GM21526 (cell line): ENCODE data around the gene LRRC4B.
"Not testable (repeated sequence)": the region's sequence is repeated elsewhere in the genome, so short reads cannot be mapped to it uniquely, and the experiment has no call there.

Experiments
- ATAC-seq: cut with Tn5 transposase; IDR thresholded peaks from one replicate; pipeline ENCODE4 v1.9.1; 2021; ENCODE audit warnings: moderate library complexity; ENCODE audit not compliant: unreplicated experiment, low FRiP score

LRRC4B gene

GRCh38 chr19:50567882-50568727 lies at the start of gene LRRC4B:
Gene LRRC4B, minus strand, starts transcription at chr19:50568435. Its CDS starts 19,597 bp downstream, at chr19:50548838.
- no peak for ATAC-seq

DNA sequence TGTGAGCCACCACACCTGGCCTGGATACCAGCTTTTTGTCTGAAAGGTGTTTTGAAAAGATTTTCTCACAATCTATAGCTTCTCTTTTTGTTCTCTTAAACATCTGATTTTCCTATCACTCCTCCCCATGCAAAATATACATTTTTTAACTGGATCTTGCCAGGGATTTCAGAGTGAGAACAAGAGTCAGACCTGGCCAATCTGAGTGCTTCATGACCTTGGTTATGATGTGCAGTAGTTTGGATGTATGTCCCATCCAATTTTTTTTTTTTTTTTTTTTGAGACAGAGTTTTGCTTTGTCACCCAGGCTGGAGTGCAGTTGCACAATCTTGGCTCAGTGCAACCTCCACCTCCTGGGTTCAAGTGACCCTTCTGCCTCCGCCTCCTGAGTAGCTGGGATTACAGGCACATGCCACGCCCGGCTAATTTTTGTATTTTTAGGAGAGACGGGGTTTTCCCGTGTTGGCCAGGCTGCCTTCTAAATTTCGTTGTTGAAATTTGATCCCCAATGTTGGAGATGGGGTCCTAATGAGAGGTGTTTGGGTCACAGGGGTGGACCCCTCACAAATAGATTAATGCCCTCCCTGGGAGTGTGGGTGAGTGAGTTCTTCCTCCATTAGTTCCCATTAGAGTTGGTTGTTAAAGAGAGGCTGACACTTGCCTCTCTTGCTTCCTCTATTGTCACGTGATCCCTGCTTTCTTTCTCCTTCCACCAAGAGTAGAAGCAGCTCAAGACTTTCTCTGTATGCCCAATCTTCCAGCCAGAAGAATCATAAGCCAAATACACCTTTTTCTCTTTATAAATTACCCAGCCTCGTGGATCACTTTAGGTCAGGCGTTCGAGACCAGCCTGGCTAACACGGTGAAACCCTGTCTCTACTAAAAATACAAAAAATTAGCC lies 44.5 kb upstream of the LRRC4B start:
- not testable (repeated sequence) for ATAC-seq

DNA sequence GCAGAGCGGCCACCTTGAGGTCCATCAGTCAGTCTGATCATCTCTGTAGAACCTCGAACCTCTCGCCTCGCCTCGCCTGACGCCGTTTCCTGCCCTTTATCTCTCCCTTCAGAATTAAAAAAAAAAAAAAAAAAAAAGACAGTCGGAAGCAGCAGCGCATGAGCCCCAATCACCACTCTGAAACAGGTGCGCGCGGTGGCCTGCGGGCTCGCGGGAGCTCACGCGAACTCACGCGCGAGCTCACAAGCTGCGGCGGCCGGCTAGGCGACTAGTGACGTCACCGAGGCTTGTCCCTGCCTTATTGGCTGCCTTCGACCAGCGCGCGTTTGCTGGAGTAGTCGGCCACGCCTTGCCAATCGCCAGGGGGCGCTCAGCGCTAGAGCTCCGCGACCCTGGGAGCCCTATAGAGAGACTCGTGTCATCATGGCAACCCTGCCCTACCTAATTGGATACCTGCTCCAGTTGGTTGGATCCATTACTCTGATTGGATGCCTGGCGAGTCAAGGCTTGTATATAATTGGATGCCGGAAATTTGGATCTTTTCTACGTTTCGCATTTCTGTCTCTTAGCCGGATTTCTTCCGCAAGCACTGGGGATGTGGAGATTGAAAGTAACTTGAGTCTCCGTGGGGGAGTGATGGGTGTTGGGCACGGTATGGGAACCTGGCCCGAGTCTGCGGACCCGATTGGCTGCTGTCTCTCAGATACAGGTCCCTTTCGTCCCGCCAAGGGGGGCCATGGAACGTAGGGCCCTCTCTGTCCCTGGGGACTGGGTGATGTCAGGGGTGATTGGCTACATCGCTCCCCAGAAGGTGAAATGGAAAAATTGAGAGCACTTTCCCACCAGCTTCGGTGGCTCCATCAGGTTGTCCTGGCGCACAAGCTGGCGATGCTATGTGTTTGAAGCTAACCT lies 39.9 kb upstream of the LRRC4B start:
- ATAC-seq: no peak

- no peak for ATAC-seq
Measured at GRCh38 chr19:50607388-50607787, 39.2 kb upstream of the LRRC4B start.

- ATAC-seq: not testable (repeated sequence)
Measured at GRCh38 chr19:50606059-50606836, 38.0 kb upstream of the LRRC4B start.

GRCh38 chr19:50604264-50605073 lies 36.2 kb upstream of the LRRC4B start:
- not testable (repeated sequence) for ATAC-seq

GRCh38 chr19:50602935-50603334 lies 34.7 kb upstream of the LRRC4B start:
- no peak for ATAC-seq

GRCh38 chr19:50602496-50602895 lies 34.3 kb upstream of the LRRC4B start:
- no peak for ATAC-seq

- ATAC-seq: no peak
Measured at GRCh38 chr19:50602089-50602422, 33.8 kb upstream of the LRRC4B start.

- no peak for ATAC-seq
Measured at GRCh38 chr19:50601407-50602088, 33.3 kb upstream of the LRRC4B start.

DNA sequence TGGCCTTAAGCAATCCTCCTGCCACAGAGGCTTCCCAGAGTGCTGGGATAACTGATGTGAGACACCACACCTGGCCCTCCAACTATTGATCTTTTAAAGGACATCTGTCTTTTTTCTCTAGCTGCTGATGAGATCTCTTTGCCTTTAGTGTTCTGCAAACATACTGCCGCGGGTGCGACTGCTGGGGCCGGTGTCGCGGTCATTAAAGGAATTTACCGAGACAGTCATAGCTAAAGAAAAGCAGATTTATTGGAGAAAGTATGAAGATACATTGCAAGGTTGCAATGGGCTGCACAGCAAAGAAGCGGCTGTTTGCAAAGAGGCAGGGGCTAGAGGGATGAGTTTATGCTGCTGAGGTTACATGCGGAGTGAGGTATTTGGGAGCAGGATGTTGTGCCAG lies 31.2 kb upstream of the LRRC4B start:
- no peak for ATAC-seq

DNA sequence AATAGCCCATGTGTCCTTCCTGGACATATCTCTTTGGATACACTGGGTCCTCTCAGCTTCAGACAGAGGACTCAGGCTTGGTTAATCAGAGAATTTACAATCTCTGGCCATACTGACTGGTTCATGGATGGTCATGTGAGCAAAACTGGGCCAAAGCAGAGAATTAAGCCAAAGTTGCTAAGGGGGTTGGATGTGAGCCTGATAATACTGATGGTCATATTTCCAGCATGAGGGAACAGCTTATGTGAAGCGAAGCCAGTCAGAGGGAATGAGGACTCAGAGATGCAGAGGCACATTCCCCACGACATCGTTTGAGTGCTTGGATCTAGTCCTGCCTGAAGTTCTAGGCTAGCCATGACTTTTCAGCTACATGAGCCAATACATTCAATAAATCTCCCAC lies 22.0 kb upstream of the LRRC4B start:
- no peak for ATAC-seq

GRCh38 chr19:50581795-50582660 lies 13.8 kb upstream of the LRRC4B start:
- ATAC-seq: not testable (repeated sequence)

DNA sequence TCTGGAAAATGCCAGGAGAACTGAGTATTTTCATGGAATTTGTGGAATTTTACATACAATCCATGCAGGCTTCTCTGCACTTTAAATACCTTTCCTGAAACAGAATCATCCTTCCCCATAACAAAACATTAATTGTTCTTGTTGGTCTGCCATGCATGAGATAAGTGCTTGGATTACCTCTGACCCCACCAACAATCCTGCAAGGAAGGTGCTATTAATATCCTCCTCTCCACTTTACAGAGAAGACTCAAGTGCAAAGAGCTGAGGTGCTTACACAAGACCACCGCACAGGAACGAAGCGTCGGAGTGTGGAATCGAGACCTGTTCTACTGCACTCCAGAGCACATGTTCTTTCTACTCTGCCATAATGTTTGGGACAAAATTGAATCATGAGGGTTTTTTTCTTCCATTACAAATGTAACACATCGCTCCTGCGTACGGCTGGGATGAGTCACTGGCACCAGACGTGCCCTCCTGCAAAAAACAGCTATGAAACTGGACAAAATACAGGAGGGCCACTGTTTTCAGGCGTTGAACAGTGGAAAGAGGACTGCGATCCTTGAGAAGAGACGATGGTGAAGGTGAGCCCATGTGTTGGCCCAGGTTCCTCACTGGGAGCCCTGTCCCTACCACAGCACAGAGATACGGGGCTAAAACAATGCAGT lies 12.9 kb upstream of the LRRC4B start:
- no peak for ATAC-seq

DNA sequence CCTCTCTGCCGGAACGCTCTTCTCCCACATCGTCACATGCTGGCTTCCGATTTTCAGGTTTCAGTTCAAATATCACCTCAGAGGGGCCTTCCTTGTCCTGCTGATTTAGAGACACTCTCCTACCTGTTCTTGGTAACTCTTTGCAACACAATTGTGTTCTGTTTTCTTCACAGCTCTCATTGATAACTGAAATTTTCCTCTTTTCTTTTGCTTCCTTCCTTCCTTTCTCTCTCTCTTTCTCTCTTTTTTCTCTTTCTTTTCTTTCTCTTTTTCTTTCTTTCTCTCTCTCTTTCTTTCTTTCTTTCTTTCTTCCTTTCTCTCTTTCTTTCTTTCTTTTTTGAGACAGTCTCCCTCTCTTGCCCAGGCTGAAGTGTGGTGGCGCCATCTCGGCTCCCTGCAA lies 12.0 kb upstream of the LRRC4B start:
- ATAC-seq: no peak

- not testable (repeated sequence) for ATAC-seq
Measured at GRCh38 chr19:50576769-50577168, 8.5 kb upstream of the LRRC4B start.
